H1 (cell line): ENCODE results near the gene C5AR1. TPM values are rescaled to one million over a fixed set of nuclear protein-coding genes. Genes with fewer than 3 reads are reported as not detected.

Experiments used
- CTCF ChIA-PET: fragments of 300-600 bp; sonication (Branson Sonifier 250); formaldehyde crosslinking; loops from one replicate; lab custom pipeline; 2021; ENCODE audit not compliant: partially characterized antibody; lab: Charles Lee
- POLR2A ChIA-PET: fragments of 300-600 bp; sonication (Branson Sonifier 250); formaldehyde crosslinking; loops from one replicate; lab custom pipeline; 2021; ENCODE audit warnings: inconsistent platforms; ENCODE audit not compliant: partially characterized antibody; lab: Charles Lee
- DNase-seq, 2 experiments: peaks; one replicate each; pipeline versions ENCODE4 v3.0.0 to v3.0.0-alpha.2; 2010 to 2022; ENCODE audit warnings: low spot score in 2 of 2, low read depth in 1 of 2, mixed read lengths in 1 of 2
- FAIRE-seq: peaks from 2 replicates; lab custom pipeline; 2011; peaks lifted over from hg19 to GRCh38; lab: Jason Lieb, UNC
- H2AFZ ChIP-seq: 2 replicates; pipeline ENCODE4 v1.8.1; 2012; ENCODE audit warnings: low read length, inconsistent platforms
- H2AK5ac ChIP-seq: 2 replicates; pipeline ENCODE4 v1.6.1; 2013; ENCODE audit warnings: low read depth, low read length
- H2BK120ac ChIP-seq: replicated peaks from 2 replicates; pipeline ENCODE3; 2013; ENCODE audit warnings: low read depth, low read length, inconsistent platforms
- H2BK12ac ChIP-seq: 2 replicates; pipeline ENCODE4 v1.6.1; 2013; ENCODE audit warnings: low read depth, low read length
- H2BK15ac ChIP-seq: 2 replicates; pipeline ENCODE4 v1.6.1; 2013; ENCODE audit warnings: low read length
- H2BK20ac ChIP-seq: 2 replicates; pipeline ENCODE4 v1.6.1; 2013; ENCODE audit warnings: low read length
- H2BK5ac ChIP-seq: 2 replicates; pipeline ENCODE4 v1.6.1; 2013; ENCODE audit warnings: low read depth, low read length
- H3K14ac ChIP-seq: 2 replicates; pipeline ENCODE4 v1.6.1; 2013; ENCODE audit warnings: inconsistent platforms; ENCODE audit not compliant: insufficient read length
- H3K18ac ChIP-seq: 2 replicates; pipeline ENCODE4 v1.6.1; 2013; ENCODE audit warnings: low read length; ENCODE audit errors: extremely low read depth
- H3K23ac ChIP-seq: 2 replicates; pipeline ENCODE4 v1.6.1; 2013; ENCODE audit warnings: inconsistent platforms; ENCODE audit not compliant: insufficient read length
- H3K23me2 ChIP-seq: 2 replicates; pipeline ENCODE4 v1.6.1; 2013; ENCODE audit warnings: low read depth, low read length
- H3K27ac ChIP-seq: 2 replicates; pipeline ENCODE4 v1.6.1; 2011; ENCODE audit warnings: low read depth, low read length, inconsistent platforms
- H3K27me3 ChIP-seq, 4 experiments: replicated peaks in 1 of 4; 1 replicate in 1 of 4; 2 replicates in 3 of 4; pipeline versions ENCODE4 v1.6.1 to v1.8.1; 2011 to 2013; ENCODE audit warnings: low read length in 3 of 4, mild to moderate bottlenecking in 3 of 4, inconsistent platforms in 2 of 4, mixed read lengths in 2 of 4, moderate library complexity in 1 of 4; ENCODE audit not compliant: control insufficient read depth in 3 of 4, insufficient read depth in 3 of 4; ENCODE audit errors: extremely low read depth in 1 of 4
- H3K36me3 ChIP-seq, 4 experiments: 2 replicates each; pipeline versions ENCODE4 v1.6.1 to v1.8.1; 2011 to 2013; ENCODE audit warnings: mild to moderate bottlenecking in 4 of 4, low read length in 3 of 4, moderate library complexity in 2 of 4, control low read depth in 1 of 4, inconsistent platforms in 1 of 4; ENCODE audit not compliant: insufficient read depth in 4 of 4, control insufficient read depth in 2 of 4
- H3K4ac ChIP-seq: replicated peaks from 2 replicates; pipeline ENCODE3; 2013; ENCODE audit warnings: low read length, low read depth, mixed read lengths, inconsistent platforms; ENCODE audit not compliant: insufficient read length
- H3K4me1 ChIP-seq, 4 experiments: replicated peaks in 1 of 4; 1 replicate in 1 of 4; 2 replicates in 3 of 4; pipeline versions ENCODE4 v1.6.1 to v1.8.1; 2011 to 2013; ENCODE audit warnings: low read length in 3 of 4, inconsistent platforms in 2 of 4, mixed read lengths in 1 of 4; ENCODE audit not compliant: insufficient read depth in 4 of 4, control insufficient read depth in 3 of 4
- H3K4me2 ChIP-seq, 2 experiments: 2 replicates each; pipeline versions ENCODE4 v1.6.1 to v1.8.1; 2011 to 2013; ENCODE audit warnings: low read depth in 2 of 2, low read length in 2 of 2, control low read depth in 1 of 2, inconsistent platforms in 1 of 2, mild to moderate bottlenecking in 1 of 2; ENCODE audit not compliant: insufficient read depth in 1 of 2
- H3K4me3 ChIP-seq, 4 experiments: fragments of 200-600, 300-600 bp in 1 of 4; sonication (generic), shearing (Covaris generic), sonication (Bioruptor Twin) in 1 of 4; 2 replicates each; pipeline versions ENCODE4 v1.5.1 to v1.8.1; 2011 to 2016; ENCODE audit warnings: low read length in 4 of 4, low read depth in 3 of 4, control low read depth in 2 of 4, inconsistent platforms in 2 of 4, mild to moderate bottlenecking in 2 of 4, mixed read lengths in 1 of 4, moderate library complexity in 1 of 4; ENCODE audit not compliant: insufficient read depth in 2 of 4; ENCODE audit errors: extremely low read depth in 1 of 4
- H3K56ac ChIP-seq: replicated peaks from 2 replicates; pipeline ENCODE3; 2013; ENCODE audit warnings: low read depth, mild to moderate bottlenecking, mixed read lengths, low read length, inconsistent platforms; ENCODE audit not compliant: insufficient read length
- H3K79me1 ChIP-seq: 2 replicates; pipeline ENCODE4 v1.6.1; 2013; ENCODE audit warnings: low read depth, low read length, control low read depth
- H3K79me2 ChIP-seq, 2 experiments: 2 replicates each; pipeline versions ENCODE4 v1.6.1 to v1.8.1; 2012 to 2013; ENCODE audit warnings: low read length in 2 of 2, mild to moderate bottlenecking in 2 of 2, inconsistent platforms in 1 of 2; ENCODE audit not compliant: insufficient read depth in 2 of 2, control insufficient read depth in 1 of 2
- H3K9ac ChIP-seq, 4 experiments: replicated peaks in 1 of 4; 1 replicate in 1 of 4; 2 replicates in 3 of 4; pipeline versions ENCODE4 v1.6.1 to v1.8.1; 2011 to 2013; ENCODE audit warnings: low read depth in 3 of 4, low read length in 3 of 4, control low read depth in 2 of 4, mild to moderate bottlenecking in 2 of 4, moderate library complexity in 2 of 4, inconsistent platforms in 1 of 4; ENCODE audit errors: extremely low read depth in 1 of 4
- H3K9me3 ChIP-seq, 2 experiments: 2 replicates each; pipeline versions ENCODE4 v1.6.1 to v1.8.1; 2012 to 2013; ENCODE audit warnings: mild to moderate bottlenecking in 2 of 2, moderate library complexity in 2 of 2, control low read depth in 1 of 2, inconsistent platforms in 1 of 2, low read depth in 1 of 2, low read length in 1 of 2, mixed read lengths in 1 of 2; ENCODE audit not compliant: insufficient read depth in 2 of 2
- H4K20me1 ChIP-seq, 2 experiments: replicated peaks in 1 of 2; 2 replicates each; pipeline versions ENCODE3 to v1.8.1; 2011 to 2013; ENCODE audit warnings: inconsistent platforms in 2 of 2, low read length in 2 of 2, mild to moderate bottlenecking in 1 of 2; ENCODE audit not compliant: insufficient read depth in 2 of 2, control insufficient read depth in 1 of 2
- H4K5ac ChIP-seq: 2 replicates; pipeline ENCODE4 v1.6.1; 2013; ENCODE audit warnings: low read length, low read depth, mixed read lengths, inconsistent platforms; ENCODE audit not compliant: insufficient read length
- H4K8ac ChIP-seq: 2 replicates; pipeline ENCODE4 v1.8.0; 2013; ENCODE audit warnings: mild to moderate bottlenecking, moderate library complexity, low read length, inconsistent platforms; ENCODE audit not compliant: insufficient read depth; ENCODE audit errors: extremely low read depth
- H4K91ac ChIP-seq: replicated peaks from 2 replicates; pipeline ENCODE3; 2013; ENCODE audit warnings: low read length, mixed read lengths, inconsistent platforms; ENCODE audit not compliant: insufficient read length
- FOSL1 ChIP-seq: IDR thresholded peaks from 2 replicates; pipeline ENCODE4 v1.6.1; 2011; ENCODE audit warnings: mild to moderate bottlenecking, low read depth, low read length, moderate library complexity; ENCODE audit not compliant: insufficient read depth
- GABPA ChIP-seq: IDR thresholded peaks from 2 replicates; pipeline ENCODE4 v1.6.1; 2011; ENCODE audit warnings: mild to moderate bottlenecking, low read length, moderate library complexity, borderline replicate concordance; ENCODE audit not compliant: insufficient read depth
- KDM1A ChIP-seq: fragments of 200-600, 300-600 bp; sonication (generic); IDR thresholded peaks from 2 replicates; pipeline ENCODE4 v1.7.1; 2016; ENCODE audit warnings: mild to moderate bottlenecking, low read length, borderline replicate concordance
- RXRA ChIP-seq: IDR thresholded peaks from 2 replicates; pipeline ENCODE4 v1.6.1; 2011; ENCODE audit warnings: low read depth, mild to moderate bottlenecking, low read length, moderate library complexity; ENCODE audit not compliant: insufficient read depth
- SAP30 ChIP-seq: fragments of 300-600 bp; sonication (generic); IDR thresholded peaks from 2 replicates; pipeline ENCODE4 v1.7.1; 2012; ENCODE audit warnings: low read length, moderate library complexity, mild to moderate bottlenecking, inconsistent platforms; ENCODE audit not compliant: insufficient read depth, insufficient replicate concordance
- WGBS, 2 experiments: shearing (Covaris generic) in 1 of 2; methylation state at CpG; one replicate each; pipeline versions ENCODE4 v1.1.6 to v1.1.7; 2013 to 2015; ENCODE audit warnings: low lambda C conversion rate in 2 of 2, mixed read lengths in 2 of 2, inconsistent platforms in 1 of 2, low coverage in 1 of 2, missing lambda C conversion rate in 1 of 2; ENCODE audit not compliant: insufficient replicate concordance in 2 of 2, insufficient coverage in 1 of 2, insufficient read length in 1 of 2; ENCODE audit errors: extremely low coverage in 1 of 2, missing lambda C conversion rate in 1 of 2; 5-methylcytosine and 5-hydroxymethylcytosine counted together
- polyA plus RNA-seq, 7 experiments: library from polyadenylated mRNA; depleted of rRNA in 3 of 7; stranded (reverse) in 5 of 7; unstranded in 2 of 7; fragments of >200 nt in 5 of 7; fragments of 200-250 nt in 2 of 7; gene quantifications; 1 replicate in 5 of 7; 2 replicates in 1 of 7; 4 replicates in 1 of 7; pipeline versions ENCODE4 v1.2.1 to v1.2.3, GENCODE V29; 2011 to 2013; ENCODE audit warnings: missing spikeins in 2 of 7, mixed read lengths in 2 of 7
- total RNA-seq: library from RNA; stranded (reverse); fragmentation: NEBNext Ultra II Directional; extraction: Animal tissue kit (Norgen Biotek cat#: 25700); gene quantifications from 2 replicates; pipeline ENCODE4 v1.2.1, GENCODE V29; 2021
- TF ChIP-seq, protein P1 (sequence below): IDR thresholded peaks from 2 replicates; pipeline ENCODE4 v1.6.1; 2012; ENCODE audit warnings: low read length, inconsistent platforms
- TF ChIP-seq, protein P2 (sequence below), 3 experiments: IDR thresholded peaks; 1 replicate in 2 of 3; 2 replicates in 1 of 3; pipeline versions ENCODE4 v1.5.1 to v1.6.1; 2011; ENCODE audit warnings: low read length in 3 of 3, mild to moderate bottlenecking in 3 of 3, inconsistent platforms in 2 of 3, low read depth in 1 of 3, moderate library complexity in 1 of 3; ENCODE audit not compliant: insufficient read depth in 1 of 3; ENCODE audit errors: control extremely low read depth in 1 of 3

The C5AR1 gene
- total and polyA plus RNA-seq, 2 of the 8 experiments (the other 6 are each of a cell fraction or from before 2014, with no cell fraction given): 0.20 TPM; not detected in 1

DNA sequence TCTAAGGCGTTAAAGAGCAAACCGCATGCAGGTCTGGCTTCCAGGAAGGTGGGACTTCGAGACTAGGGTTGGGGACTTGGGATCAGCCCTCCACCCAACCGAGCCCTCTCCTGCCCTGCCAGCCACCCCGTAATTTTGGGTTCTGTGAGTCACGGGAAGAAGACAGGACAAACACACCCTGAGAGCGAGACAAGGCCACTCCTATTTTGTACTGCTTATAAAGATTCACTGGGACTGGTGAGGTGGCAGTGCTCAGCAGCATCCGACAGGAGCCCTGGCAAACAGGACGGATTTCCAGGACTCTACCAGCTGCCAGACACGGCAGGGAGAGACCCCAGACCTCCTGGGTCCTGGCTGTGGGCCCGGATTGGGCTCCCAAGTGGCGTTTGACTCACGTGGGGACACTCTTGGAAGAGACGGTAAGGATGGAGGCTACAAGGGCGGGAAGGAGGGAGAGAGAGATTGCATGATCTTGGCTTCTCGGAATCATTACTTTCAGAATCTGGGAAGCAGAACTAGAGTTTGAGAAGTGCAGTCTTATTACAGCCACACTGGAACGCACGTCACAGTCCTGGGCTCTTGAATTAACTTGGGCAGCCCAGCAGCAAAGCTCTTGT, 22.4 kb downstream of the C5AR1 start, which contains the start of gene C5AR2:
Gene C5AR2 (plus strand): TSS at position 245 of the 617 bp plus-strand sequence. CDS start 8,625 bp downstream, outside the sequence.
- Histone ChIP-seq H4K8ac (no peak within 1 kb of the TSS), H2AK5ac (no peak within 1 kb of the TSS), H3K4me1 (peaks cover 0 to 3% (median 0%) of the 10 kb centered on the region in 4 experiments; a peak in 1 of 7 replicates), H2BK15ac (no peak within 1 kb of the TSS), H3K79me1 (no peaks in the 10 kb centered on the region), H3K9me3 (no peaks in the 10 kb centered on the region), H2BK20ac (no peak within 1 kb of the TSS), H2AFZ (no peak within 1 kb of the TSS), H3K23me2 (no peaks in the 10 kb centered on the region), H3K4me3 (no peak within 1 kb of the TSS), H3K36me3 (no peaks in the 10 kb centered on the region), H4K20me1 (no peaks in the 10 kb centered on the region), H3K23ac (no peak within 1 kb of the TSS), H3K14ac (no peak within 1 kb of the TSS), H4K91ac (no peak within 1 kb of the TSS), H2BK5ac (no peak within 1 kb of the TSS), H4K5ac (no peak within 1 kb of the TSS), H3K18ac (no peak within 1 kb of the TSS), H3K9ac (no peak within 1 kb of the TSS), H3K4ac (no peak within 1 kb of the TSS), H3K4me2 (no peak within 1 kb of the TSS), H3K27me3 (no peaks in the 10 kb centered on the region), H2BK12ac (no peak within 1 kb of the TSS), H2BK120ac (no peak within 1 kb of the TSS), H3K56ac (no peak within 1 kb of the TSS), H3K79me2 (no peaks in the 10 kb centered on the region), H3K27ac (no peak within 1 kb of the TSS)
- no peak for DNase-seq
- POLR2A ChIA-PET: no interaction called here
- 79% methylated on average over 18 of the region's 18 CpGs; no CpG with 5 or more reads in 1 of the 2 experiments for WGBS, 2 experiments
- CTCF ChIA-PET: interaction anchor here (2.1 kb wide), 1 partner anchor 17 kb away, joined by 5 read pairs; the partner anchor contains the start of gene DHX34
- FAIRE-seq: no peak
- no peak for TF ChIP-seq KDM1A
- TF ChIP-seq SAP30: no peak
- TF ChIP-seq GABPA: no peak
- TF ChIP-seq, protein P1, sequence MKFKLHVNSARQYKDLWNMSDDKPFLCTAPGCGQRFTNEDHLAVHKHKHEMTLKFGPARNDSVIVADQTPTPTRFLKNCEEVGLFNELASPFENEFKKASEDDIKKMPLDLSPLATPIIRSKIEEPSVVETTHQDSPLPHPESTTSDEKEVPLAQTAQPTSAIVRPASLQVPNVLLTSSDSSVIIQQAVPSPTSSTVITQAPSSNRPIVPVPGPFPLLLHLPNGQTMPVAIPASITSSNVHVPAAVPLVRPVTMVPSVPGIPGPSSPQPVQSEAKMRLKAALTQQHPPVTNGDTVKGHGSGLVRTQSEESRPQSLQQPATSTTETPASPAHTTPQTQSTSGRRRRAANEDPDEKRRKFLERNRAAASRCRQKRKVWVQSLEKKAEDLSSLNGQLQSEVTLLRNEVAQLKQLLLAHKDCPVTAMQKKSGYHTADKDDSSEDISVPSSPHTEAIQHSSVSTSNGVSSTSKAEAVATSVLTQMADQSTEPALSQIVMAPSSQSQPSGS: no peak
- TF ChIP-seq FOSL1: no peak
- no peak for TF ChIP-seq RXRA
- TF ChIP-seq, protein P2, sequence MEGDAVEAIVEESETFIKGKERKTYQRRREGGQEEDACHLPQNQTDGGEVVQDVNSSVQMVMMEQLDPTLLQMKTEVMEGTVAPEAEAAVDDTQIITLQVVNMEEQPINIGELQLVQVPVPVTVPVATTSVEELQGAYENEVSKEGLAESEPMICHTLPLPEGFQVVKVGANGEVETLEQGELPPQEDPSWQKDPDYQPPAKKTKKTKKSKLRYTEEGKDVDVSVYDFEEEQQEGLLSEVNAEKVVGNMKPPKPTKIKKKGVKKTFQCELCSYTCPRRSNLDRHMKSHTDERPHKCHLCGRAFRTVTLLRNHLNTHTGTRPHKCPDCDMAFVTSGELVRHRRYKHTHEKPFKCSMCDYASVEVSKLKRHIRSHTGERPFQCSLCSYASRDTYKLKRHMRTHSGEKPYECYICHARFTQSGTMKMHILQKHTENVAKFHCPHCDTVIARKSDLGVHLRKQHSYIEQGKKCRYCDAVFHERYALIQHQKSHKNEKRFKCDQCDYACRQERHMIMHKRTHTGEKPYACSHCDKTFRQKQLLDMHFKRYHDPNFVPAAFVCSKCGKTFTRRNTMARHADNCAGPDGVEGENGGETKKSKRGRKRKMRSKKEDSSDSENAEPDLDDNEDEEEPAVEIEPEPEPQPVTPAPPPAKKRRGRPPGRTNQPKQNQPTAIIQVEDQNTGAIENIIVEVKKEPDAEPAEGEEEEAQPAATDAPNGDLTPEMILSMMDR (IDR thresholded peaks at IDR 0.05; ENCODE audit: control extremely low read depth in 1 of 3, insufficient read depth in 1 of 3, low read depth in 1 of 3, low read length in 3 of 3): no peak
